HG03025 (cell line): ENCODE data around the gene HNRNPA1.

Experiments used
- ATAC-seq: cut with Tn5 transposase; IDR thresholded peaks from one replicate; pipeline ENCODE4 v1.9.1; 2021; ENCODE audit warnings: mild to moderate bottlenecking, moderate library complexity; ENCODE audit not compliant: unreplicated experiment, low FRiP score

Gene HNRNPA1

GRCh38 chr12:54330442-54330841 is 49.9 kb downstream of the HNRNPA1 start:
- ATAC-seq = no peak

- no peak for ATAC-seq
Observed at GRCh38 chr12:54331461-54331860, 50.9 kb downstream of the HNRNPA1 start.

- ATAC-seq = no peak
Observed at GRCh38 chr12:54333420-54334034, 53.0 kb downstream of the HNRNPA1 start.
